Measurements from ENCODE around the gene PTPRN2. TPM values are rescaled to one million over a fixed set of nuclear protein-coding genes. Genes with fewer than 3 reads are reported as not detected.

PTPRN2 gene
- total RNA-seq, 1 donor from 2014 or later: 15.4 TPM

GRCh38 chr7:158143196-158144120, 444.2 kb downstream of the PTPRN2 start:
- no peaks in the 10 kb centered on the region for H3K4me1 Mint-ChIP-seq (ENCODE audit: unreplicated experiment)
- DNase-seq (ENCODE audit: extremely low spot score, unreplicated experiment): no peak
- H3K36me3 Mint-ChIP-seq: no peaks in the 10 kb centered on the region
- H3K4me3 Mint-ChIP-seq: no peak overlapping the region
- H3K27ac Mint-ChIP-seq: no peak overlapping the region
- H3K9me3 Mint-ChIP-seq: peaks cover 6% of the 10 kb centered on the region
- no peak for TF ChIP-seq CTCF (conservative IDR thresholded peaks at IDR 0.05)
- no peaks in the 10 kb centered on the region for H3K27me3 Mint-ChIP-seq

GRCh38 chr7:158142657-158143056, 445.0 kb downstream of the PTPRN2 start:
- TF ChIP-seq CTCF (conservative IDR thresholded peaks at IDR 0.05): no peak
- no peak for DNase-seq (ENCODE audit: extremely low spot score, unreplicated experiment)
- H3K9me3 Mint-ChIP-seq: peaks cover 6% of the 10 kb centered on the region
- no peaks in the 10 kb centered on the region for H3K27me3 Mint-ChIP-seq
- H3K27ac Mint-ChIP-seq: no peak overlapping the region
- no peaks in the 10 kb centered on the region for H3K4me1 Mint-ChIP-seq (ENCODE audit: unreplicated experiment)
- H3K4me3 Mint-ChIP-seq: no peak overlapping the region
- no peaks in the 10 kb centered on the region for H3K36me3 Mint-ChIP-seq

GRCh38 chr7:158141806-158142518, 445.7 kb downstream of the PTPRN2 start:
- Mint-ChIP-seq H3K27ac (no peak overlapping the region), H3K9me3 (peaks cover 6% of the 10 kb centered on the region), H3K27me3 (no peaks in the 10 kb centered on the region), H3K4me1 (ENCODE audit: unreplicated experiment) (no peaks in the 10 kb centered on the region), H3K36me3 (no peaks in the 10 kb centered on the region), H3K4me3 (no peak overlapping the region)
- TF ChIP-seq CTCF (conservative IDR thresholded peaks at IDR 0.05): no peak
- no peak for DNase-seq (ENCODE audit: extremely low spot score, unreplicated experiment)

- Mint-ChIP-seq H3K4me1 (ENCODE audit: unreplicated experiment) (no peaks in the 10 kb centered on the region), H3K27ac (no peak overlapping the region), H3K4me3 (no peak overlapping the region), H3K27me3 (no peaks in the 10 kb centered on the region), H3K9me3 (peaks cover 6% of the 10 kb centered on the region), H3K36me3 (no peaks in the 10 kb centered on the region)
- DNase-seq (ENCODE audit: extremely low spot score, unreplicated experiment): no peak
- no peak for TF ChIP-seq CTCF (conservative IDR thresholded peaks at IDR 0.05)
These were observed 446.4 kb downstream of the PTPRN2 start for GRCh38 chr7:158141221-158141582.

GRCh38 chr7:158140538-158141220, 446.9 kb downstream of the PTPRN2 start:
- H3K4me3 Mint-ChIP-seq: no peak overlapping the region
- TF ChIP-seq CTCF (conservative IDR thresholded peaks at IDR 0.05): no peak
- H3K36me3 Mint-ChIP-seq: no peaks in the 10 kb centered on the region
- H3K4me1 Mint-ChIP-seq (ENCODE audit: unreplicated experiment): no peaks in the 10 kb centered on the region
- H3K27ac Mint-ChIP-seq: no peak overlapping the region
- no peaks in the 10 kb centered on the region for H3K27me3 Mint-ChIP-seq
- H3K9me3 Mint-ChIP-seq: peaks cover 6% of the 10 kb centered on the region
- no peak for DNase-seq (ENCODE audit: extremely low spot score, unreplicated experiment)

All from type B pancreatic cell (in vitro differentiated cells).